D721Med (cell line): ENCODE results near the gene DTX1.
"Not testable (repeated sequence)": the region's sequence is repeated elsewhere in the genome, so short reads cannot be mapped to it uniquely, and the experiment has no call there.

ENCODE experiments used
- DNase-seq: peaks from one replicate; pipeline ENCODE4 v3.0.0; 2011; ENCODE audit warnings: low spot score; ENCODE audit not compliant: insufficient read length
- FAIRE-seq: peaks from 2 replicates; lab custom pipeline; 2011; peaks lifted over from hg19 to GRCh38; lab: Jason Lieb, UNC
- TF ChIP-seq, protein P1 (sequence below): IDR thresholded peaks from 2 replicates; pipeline ENCODE4 v1.5.1; 2012; ENCODE audit warnings: mild to moderate bottlenecking, control low read depth; ENCODE audit not compliant: insufficient read depth; ENCODE audit errors: missing control alignments

DTX1 gene

GRCh38 chr12:113137861-113138783 lies 81.6 kb downstream of the DTX1 start:
- DNase-seq, result no peak
- TF ChIP-seq, protein P1, sequence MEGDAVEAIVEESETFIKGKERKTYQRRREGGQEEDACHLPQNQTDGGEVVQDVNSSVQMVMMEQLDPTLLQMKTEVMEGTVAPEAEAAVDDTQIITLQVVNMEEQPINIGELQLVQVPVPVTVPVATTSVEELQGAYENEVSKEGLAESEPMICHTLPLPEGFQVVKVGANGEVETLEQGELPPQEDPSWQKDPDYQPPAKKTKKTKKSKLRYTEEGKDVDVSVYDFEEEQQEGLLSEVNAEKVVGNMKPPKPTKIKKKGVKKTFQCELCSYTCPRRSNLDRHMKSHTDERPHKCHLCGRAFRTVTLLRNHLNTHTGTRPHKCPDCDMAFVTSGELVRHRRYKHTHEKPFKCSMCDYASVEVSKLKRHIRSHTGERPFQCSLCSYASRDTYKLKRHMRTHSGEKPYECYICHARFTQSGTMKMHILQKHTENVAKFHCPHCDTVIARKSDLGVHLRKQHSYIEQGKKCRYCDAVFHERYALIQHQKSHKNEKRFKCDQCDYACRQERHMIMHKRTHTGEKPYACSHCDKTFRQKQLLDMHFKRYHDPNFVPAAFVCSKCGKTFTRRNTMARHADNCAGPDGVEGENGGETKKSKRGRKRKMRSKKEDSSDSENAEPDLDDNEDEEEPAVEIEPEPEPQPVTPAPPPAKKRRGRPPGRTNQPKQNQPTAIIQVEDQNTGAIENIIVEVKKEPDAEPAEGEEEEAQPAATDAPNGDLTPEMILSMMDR, result no peak

GRCh38 chr12:113138826-113139225 lies 82.3 kb downstream of the DTX1 start:
- FAIRE-seq (no peak), DNase-seq (no peak)
- TF ChIP-seq, protein P1, result no peak

More at GRCh38 chr12:113137861-113138783, 81.6 kb downstream of the DTX1 start:
- no peak for FAIRE-seq

DNA sequence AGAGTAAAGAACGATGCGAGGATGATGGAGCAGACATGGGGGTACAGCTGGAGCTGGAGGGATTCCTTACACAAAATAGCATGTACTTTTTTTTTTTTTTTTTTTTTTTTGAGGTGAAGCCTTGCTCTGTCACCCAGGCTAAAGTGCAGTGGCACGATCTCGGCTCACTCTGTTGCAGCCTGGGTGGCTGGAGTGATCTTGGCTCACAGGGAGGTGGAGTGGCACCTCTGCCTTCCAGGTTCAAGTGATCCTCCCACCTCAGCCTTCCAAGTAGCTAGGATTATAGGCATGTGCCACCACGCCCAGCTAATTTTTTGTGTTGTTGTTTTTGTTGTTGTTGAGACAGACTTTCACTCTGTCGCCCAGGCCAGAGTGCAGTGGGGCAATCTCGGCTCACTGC lies 84.2 kb downstream of the DTX1 start:
- no peak for FAIRE-seq
- DNase-seq, result no peak
- TF ChIP-seq, protein P1, result no peak

GRCh38 chr12:113141716-113142115 lies 85.2 kb downstream of the DTX1 start:
- DNase-seq, FAIRE-seq: not testable (repeated sequence)

DNA sequence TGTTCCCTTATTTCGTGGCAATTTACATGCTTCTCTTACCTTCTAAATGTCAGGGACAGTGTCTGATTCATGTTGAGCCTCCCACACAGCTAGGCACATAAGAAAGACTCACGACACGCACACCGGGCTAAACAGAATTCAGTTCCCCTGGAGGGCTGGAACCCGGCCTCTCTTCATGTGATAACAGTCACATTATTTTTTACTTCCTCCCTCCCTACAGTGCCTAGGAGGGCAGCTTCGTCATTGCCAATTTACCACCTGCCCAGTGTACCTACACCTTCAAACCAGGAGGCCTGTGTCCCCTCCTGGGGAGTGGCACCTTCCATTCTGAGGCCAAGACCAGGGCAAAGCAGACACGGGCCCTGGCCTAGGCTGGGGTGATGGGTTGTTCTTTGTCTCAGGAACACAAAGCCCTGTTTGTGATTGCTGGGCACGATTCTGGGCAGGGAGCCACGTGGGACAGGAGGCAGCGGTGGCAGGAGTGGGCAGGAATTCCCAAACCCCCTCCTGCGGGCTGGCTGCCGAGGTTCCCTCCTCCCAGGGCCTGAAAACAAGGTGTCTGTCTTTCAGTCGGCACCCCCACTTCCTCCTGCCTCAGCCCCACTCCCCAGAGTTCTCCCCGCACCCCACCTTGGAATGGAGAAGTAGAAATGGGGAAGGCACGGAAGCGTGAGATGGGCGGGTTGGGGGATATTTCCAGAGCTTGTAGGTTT lies 85.8 kb downstream of the DTX1 start:
- no peak for FAIRE-seq
- DNase-seq, result no peak
- TF ChIP-seq, protein P1, result no peak

DNA sequence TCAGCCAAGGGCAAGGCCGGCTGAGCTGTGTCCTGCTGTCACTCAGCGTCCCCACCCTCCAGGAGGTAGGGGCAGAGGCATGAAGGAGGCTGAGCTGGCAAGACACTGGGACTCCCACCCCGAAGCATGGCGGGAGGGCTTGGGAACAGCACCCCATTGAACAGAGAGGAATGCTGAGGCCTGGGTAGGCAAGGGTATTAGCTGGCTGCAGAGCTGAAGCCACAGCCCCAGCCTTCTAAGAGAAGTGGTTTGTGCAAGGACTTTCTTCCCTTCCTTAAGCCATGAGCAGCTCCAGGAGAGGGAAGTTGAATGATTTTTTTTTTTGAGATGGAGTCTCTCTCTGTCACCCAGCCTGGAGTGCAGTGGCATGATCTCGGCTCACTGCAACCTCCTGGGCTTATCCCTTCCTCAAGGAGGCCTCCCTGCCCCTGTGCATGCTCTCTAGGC lies 86.4 kb downstream of the DTX1 start:
- TF ChIP-seq, protein P1, result no peak
- DNase-seq (no peak), FAIRE-seq (no peak)

DNA sequence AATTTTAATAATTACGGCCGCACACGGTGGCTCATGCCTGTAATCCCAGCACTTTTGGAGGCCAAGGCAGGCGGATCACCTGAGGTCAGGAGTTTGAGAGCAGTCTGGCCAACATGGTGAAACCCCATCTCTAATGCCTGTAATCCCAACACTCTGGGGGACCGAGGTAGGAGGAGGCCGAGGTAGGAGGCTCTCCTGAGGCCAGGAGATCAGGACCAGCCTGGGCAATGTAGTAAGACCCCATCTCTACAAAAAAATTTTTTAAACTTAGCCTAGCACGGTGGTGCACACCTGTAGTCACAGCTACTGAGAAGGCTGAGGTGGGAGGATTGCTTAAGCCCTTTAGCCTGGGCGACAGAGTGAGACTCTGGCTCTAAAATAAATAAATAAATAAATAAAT lies 87.4 kb downstream of the DTX1 start:
- DNase-seq (no peak), FAIRE-seq (no peak)
- TF ChIP-seq, protein P1, result no peak
